Measurements from ENCODE around the gene COG2.
"Not testable (repeated sequence)": the region's sequence is repeated elsewhere in the genome, so short reads cannot be mapped to it uniquely, and the experiment has no call there.

COG2 gene

GRCh38 chr1:230721849-230722522, 79.7 kb downstream of the COG2 start:
- not testable (repeated sequence) for DNase-seq

GRCh38 chr1:230725256-230726012, 83.2 kb downstream of the COG2 start:
- no peak for DNase-seq

GRCh38 chr1:230728710-230729392, 86.6 kb downstream of the COG2 start:
- no peak for DNase-seq

- DNase-seq: no peak
These were observed 88.7 kb downstream of the COG2 start for GRCh38 chr1:230730977-230731376.

- no peak for DNase-seq
These were observed 93.2 kb downstream of the COG2 start for GRCh38 chr1:230735447-230735846.

- no peak for DNase-seq
These were observed 95.5 kb downstream of the COG2 start for GRCh38 chr1:230737622-230738262.

GRCh38 chr1:230739564-230740290, 97.4 kb downstream of the COG2 start:
- no peak for DNase-seq
